HG02973 (cell line): ENCODE data around the gene DMTF1.
"Not testable (repeated sequence)": the region's sequence is repeated elsewhere in the genome, so short reads cannot be mapped to it uniquely, and the experiment has no call there.

Experiments used
- ATAC-seq: cut with Tn5 transposase; IDR thresholded peaks from one replicate; pipeline ENCODE4 v1.9.1; 2021; ENCODE audit warnings: moderate library complexity; ENCODE audit not compliant: unreplicated experiment

DMTF1 gene

GRCh38 chr7:87192784-87193487, 40.7 kb downstream of the DMTF1 start:
- no peak for ATAC-seq

- no peak for ATAC-seq
Measured at GRCh38 chr7:87193912-87194311, 41.7 kb downstream of the DMTF1 start.

GRCh38 chr7:87199241-87199640, 47.0 kb downstream of the DMTF1 start:
- no peak for ATAC-seq

GRCh38 chr7:87199700-87200450, 47.6 kb downstream of the DMTF1 start:
- ATAC-seq = no peak

- ATAC-seq = no peak
Measured at GRCh38 chr7:87202208-87202607, 50.0 kb downstream of the DMTF1 start.

GRCh38 chr7:87202705-87203104, 50.5 kb downstream of the DMTF1 start:
- no peak for ATAC-seq

- ATAC-seq = not testable (repeated sequence)
Measured at GRCh38 chr7:87203929-87204328, 51.7 kb downstream of the DMTF1 start.

- ATAC-seq = no peak
Measured at GRCh38 chr7:87204933-87205332, 52.7 kb downstream of the DMTF1 start.

- ATAC-seq = not testable (repeated sequence)
Measured at GRCh38 chr7:87205701-87206100, 53.4 kb downstream of the DMTF1 start.

- no peak for ATAC-seq
Measured at GRCh38 chr7:87206361-87206760, 54.1 kb downstream of the DMTF1 start.

GRCh38 chr7:87209295-87209924, 57.2 kb downstream of the DMTF1 start:
- ATAC-seq = no peak

GRCh38 chr7:87210506-87210905, 58.3 kb downstream of the DMTF1 start:
- no peak for ATAC-seq

- no peak for ATAC-seq
Measured at GRCh38 chr7:87212498-87212897, 60.2 kb downstream of the DMTF1 start.

GRCh38 chr7:87213252-87213651, 61.0 kb downstream of the DMTF1 start:
- ATAC-seq = no peak

- no peak for ATAC-seq
Measured at GRCh38 chr7:87213811-87214210, 61.6 kb downstream of the DMTF1 start.

GRCh38 chr7:87215046-87215445, 62.8 kb downstream of the DMTF1 start:
- no peak for ATAC-seq

GRCh38 chr7:87216701-87217508, 64.7 kb downstream of the DMTF1 start:
- peak; percentile 58 for ATAC-seq

GRCh38 chr7:87217983-87218653, 65.9 kb downstream of the DMTF1 start:
- no peak for ATAC-seq

GRCh38 chr7:87218796-87219544, 66.7 kb downstream of the DMTF1 start:
- no peak for ATAC-seq

GRCh38 chr7:87219545-87220025, 67.3 kb downstream of the DMTF1 start, which contains the start of gene TMEM243:
TSS of gene TMEM243 (minus strand) at chr7:87219732. CDS start at chr7:87219503, 229 bp downstream.
- ATAC-seq = peak; percentile 41
